ENCODE data around the gene WDR59. TPM values are rescaled to one million over a fixed set of nuclear protein-coding genes. Genes with fewer than 3 reads are reported as not detected.

The WDR59 gene
- total and polyA plus RNA-seq, 2 experiments from 2014 or later, result 38.7 to 54.5 TPM

DNA sequence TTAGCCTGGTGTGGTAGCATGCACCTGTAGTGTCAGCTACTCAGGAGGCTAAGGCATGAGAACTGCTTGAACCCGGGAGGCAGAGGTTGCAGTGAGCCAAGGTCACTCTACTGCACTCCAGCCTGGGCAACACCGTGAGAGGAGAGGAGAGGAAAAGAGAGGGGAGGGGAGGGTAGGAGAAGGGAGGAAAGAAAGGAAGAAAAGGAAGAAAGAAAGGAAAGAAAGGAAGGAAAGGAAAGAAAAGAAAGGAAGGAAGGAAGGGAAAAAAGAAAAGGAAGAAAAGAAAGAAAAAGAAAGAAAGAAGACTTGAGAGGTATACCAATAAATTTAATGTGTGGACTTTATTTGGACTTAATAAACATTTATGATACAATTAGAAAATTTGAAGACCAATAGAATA lies 143.5 kb downstream of the WDR59 start:
- no peaks in the 10 kb centered on the region for H3K36me3 Mint-ChIP-seq (ENCODE audit: low read depth)
- no peak overlapping the region for H3K4me3 ChIP-seq
- peak overlapping the region; percentile 49; the same call in 1 of the 2 replicates for H2AFZ ChIP-seq
- ATAC-seq (no peak), DNase-seq (ENCODE audit: low spot score) (no peak)
- no peak overlapping the region for H3K4me3 Mint-ChIP-seq
- no peak overlapping the region for H3K27ac ChIP-seq (ENCODE audit: low read depth)
- no peak overlapping the region for H3K27ac Mint-ChIP-seq
- H4K20me1 ChIP-seq (replicated peaks; ENCODE audit: insufficient read depth), result no peaks in the 10 kb centered on the region
- H3K4me1 Mint-ChIP-seq, result peaks cover 13% of the 10 kb centered on the region
- no peaks in the 10 kb centered on the region for H3K36me3 ChIP-seq (ENCODE audit: insufficient read depth)
- H3K9me2 ChIP-seq (ENCODE audit: insufficient read depth), result no peaks in the 10 kb centered on the region
- H3K9me3 Mint-ChIP-seq, result no peaks in the 10 kb centered on the region
- no peaks in the 10 kb centered on the region for H3K27me3 ChIP-seq (ENCODE audit: insufficient read depth)
- H3F3A ChIP-seq (replicated peaks; ENCODE audit: low read depth), result peaks cover 5% of the 10 kb centered on the region; the same call in 1 of the 2 replicates
- H3K27me3 Mint-ChIP-seq (ENCODE audit: insufficient read depth, low read depth, poor library complexity), result peaks cover 2% of the 10 kb centered on the region
- H3K4me2 ChIP-seq, result no peak overlapping the region
- peaks cover 17% of the 10 kb centered on the region for H3K4me1 ChIP-seq (ENCODE audit: insufficient read depth)
- TF ChIP-seq, protein P1, sequence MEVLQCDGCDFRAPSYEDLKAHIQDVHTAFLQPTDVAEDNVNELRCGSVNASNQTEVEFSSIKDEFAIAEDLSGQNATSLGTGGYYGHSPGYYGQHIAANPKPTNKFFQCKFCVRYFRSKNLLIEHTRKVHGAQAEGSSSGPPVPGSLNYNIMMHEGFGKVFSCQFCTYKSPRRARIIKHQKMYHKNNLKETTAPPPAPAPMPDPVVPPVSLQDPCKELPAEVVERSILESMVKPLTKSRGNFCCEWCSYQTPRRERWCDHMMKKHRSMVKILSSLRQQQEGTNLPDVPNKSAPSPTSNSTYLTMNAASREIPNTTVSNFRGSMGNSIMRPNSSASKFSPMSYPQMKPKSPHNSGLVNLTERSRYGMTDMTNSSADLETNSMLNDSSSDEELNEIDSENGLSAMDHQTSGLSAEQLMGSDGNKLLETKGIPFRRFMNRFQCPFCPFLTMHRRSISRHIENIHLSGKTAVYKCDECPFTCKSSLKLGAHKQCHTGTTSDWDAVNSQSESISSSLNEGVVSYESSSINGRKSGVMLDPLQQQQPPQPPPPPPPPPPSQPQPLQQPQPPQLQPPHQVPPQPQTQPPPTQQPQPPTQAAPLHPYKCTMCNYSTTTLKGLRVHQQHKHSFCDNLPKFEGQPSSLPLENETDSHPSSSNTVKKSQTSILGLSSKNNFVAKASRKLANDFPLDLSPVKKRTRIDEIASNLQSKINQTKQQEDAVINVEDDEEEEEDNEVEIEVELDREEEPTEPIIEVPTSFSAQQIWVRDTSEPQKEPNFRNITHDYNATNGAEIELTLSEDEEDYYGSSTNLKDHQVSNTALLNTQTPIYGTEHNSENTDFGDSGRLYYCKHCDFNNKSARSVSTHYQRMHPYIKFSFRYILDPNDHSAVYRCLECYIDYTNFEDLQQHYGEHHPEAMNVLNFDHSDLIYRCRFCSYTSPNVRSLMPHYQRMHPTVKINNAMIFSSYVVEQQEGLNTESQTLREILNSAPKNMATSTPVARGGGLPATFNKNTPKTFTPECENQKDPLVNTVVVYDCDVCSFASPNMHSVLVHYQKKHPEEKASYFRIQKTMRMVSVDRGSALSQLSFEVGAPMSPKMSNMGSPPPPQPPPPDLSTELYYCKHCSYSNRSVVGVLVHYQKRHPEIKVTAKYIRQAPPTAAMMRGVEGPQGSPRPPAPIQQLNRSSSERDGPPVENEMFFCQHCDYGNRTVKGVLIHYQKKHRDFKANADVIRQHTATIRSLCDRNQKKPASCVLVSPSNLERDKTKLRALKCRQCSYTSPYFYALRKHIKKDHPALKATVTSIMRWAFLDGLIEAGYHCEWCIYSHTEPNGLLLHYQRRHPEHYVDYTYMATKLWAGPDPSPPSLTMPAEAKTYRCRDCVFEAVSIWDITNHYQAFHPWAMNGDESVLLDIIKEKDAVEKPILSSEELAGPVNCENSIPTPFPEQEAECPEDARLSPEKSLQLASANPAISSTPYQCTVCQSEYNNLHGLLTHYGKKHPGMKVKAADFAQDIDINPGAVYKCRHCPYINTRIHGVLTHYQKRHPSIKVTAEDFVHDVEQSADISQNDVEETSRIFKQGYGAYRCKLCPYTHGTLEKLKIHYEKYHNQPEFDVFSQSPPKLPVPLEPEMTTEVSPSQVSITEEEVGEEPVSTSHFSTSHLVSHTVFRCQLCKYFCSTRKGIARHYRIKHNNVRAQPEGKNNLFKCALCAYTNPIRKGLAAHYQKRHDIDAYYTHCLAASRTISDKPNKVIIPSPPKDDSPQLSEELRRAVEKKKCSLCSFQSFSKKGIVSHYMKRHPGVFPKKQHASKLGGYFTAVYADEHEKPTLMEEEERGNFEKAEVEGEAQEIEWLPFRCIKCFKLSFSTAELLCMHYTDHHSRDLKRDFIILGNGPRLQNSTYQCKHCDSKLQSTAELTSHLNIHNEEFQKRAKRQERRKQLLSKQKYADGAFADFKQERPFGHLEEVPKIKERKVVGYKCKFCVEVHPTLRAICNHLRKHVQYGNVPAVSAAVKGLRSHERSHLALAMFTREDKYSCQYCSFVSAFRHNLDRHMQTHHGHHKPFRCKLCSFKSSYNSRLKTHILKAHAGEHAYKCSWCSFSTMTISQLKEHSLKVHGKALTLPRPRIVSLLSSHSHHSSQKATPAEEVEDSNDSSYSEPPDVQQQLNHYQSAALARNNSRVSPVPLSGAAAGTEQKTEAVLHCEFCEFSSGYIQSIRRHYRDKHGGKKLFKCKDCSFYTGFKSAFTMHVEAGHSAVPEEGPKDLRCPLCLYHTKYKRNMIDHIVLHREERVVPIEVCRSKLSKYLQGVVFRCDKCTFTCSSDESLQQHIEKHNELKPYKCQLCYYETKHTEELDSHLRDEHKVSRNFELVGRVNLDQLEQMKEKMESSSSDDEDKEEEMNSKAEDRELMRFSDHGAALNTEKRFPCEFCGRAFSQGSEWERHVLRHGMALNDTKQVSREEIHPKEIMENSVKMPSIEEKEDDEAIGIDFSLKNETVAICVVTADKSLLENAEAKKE (CRISPR knock-in tag; IDR thresholded peaks at IDR 0.05), result no peak
- TF ChIP-seq JUNB (IDR thresholded peaks at IDR 0.05; ENCODE audit: unreplicated experiment) (no peak), EZH2 (IDR thresholded peaks at IDR 0.05; ENCODE audit: low read depth, unreplicated experiment) (no peak), ZNF331 (CRISPR knock-in tag; IDR thresholded peaks at IDR 0.05; ENCODE audit: low read depth) (no peak), NANOG (IDR thresholded peaks at IDR 0.05; ENCODE audit: borderline replicate concordance) (no peak)
- TF ChIP-seq, protein P2, sequence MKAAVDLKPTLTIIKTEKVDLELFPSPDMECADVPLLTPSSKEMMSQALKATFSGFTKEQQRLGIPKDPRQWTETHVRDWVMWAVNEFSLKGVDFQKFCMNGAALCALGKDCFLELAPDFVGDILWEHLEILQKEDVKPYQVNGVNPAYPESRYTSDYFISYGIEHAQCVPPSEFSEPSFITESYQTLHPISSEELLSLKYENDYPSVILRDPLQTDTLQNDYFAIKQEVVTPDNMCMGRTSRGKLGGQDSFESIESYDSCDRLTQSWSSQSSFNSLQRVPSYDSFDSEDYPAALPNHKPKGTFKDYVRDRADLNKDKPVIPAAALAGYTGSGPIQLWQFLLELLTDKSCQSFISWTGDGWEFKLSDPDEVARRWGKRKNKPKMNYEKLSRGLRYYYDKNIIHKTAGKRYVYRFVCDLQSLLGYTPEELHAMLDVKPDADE (IDR thresholded peaks at IDR 0.05), result no peak
- no peaks in the 10 kb centered on the region for H3K79me2 ChIP-seq (replicated peaks; ENCODE audit: insufficient read depth)
